Upper lobe of left lung (tissue), 4 donors: Measurements from ENCODE around the gene ICAM1.

ENCODE experiments used
- POLR2A ChIP-seq, 4 donors: fragments of 450-650 bp; IDR thresholded peaks; one replicate each; pipeline ENCODE4 v1.5.1; 2016 to 2017; ENCODE audit warnings: antibody characterized with exemption in 4 of 4, mild to moderate bottlenecking in 2 of 4
- POLR2AphosphoS5 ChIP-seq, 2 donors: sonication (generic); formaldehyde crosslinking; IDR thresholded peaks; one replicate each; pipeline ENCODE4 v1.5.1; 2017; ENCODE audit warnings: antibody characterized with exemption in 2 of 2
- TF ChIP-seq, protein P1 (sequence below), 6 experiments: fragments of 450-650 bp in 4 of 6; fragments of 200-600 bp in 2 of 6; sonication (generic) in 2 of 6; IDR thresholded peaks; one replicate each; pipeline ENCODE4 v1.5.1; 2016 to 2019; ENCODE audit warnings: antibody characterized with exemption in 6 of 6

GRCh38 chr19:10252707-10253106 lies 18.2 kb upstream of the ICAM1 start:
- TF ChIP-seq, protein P1, sequence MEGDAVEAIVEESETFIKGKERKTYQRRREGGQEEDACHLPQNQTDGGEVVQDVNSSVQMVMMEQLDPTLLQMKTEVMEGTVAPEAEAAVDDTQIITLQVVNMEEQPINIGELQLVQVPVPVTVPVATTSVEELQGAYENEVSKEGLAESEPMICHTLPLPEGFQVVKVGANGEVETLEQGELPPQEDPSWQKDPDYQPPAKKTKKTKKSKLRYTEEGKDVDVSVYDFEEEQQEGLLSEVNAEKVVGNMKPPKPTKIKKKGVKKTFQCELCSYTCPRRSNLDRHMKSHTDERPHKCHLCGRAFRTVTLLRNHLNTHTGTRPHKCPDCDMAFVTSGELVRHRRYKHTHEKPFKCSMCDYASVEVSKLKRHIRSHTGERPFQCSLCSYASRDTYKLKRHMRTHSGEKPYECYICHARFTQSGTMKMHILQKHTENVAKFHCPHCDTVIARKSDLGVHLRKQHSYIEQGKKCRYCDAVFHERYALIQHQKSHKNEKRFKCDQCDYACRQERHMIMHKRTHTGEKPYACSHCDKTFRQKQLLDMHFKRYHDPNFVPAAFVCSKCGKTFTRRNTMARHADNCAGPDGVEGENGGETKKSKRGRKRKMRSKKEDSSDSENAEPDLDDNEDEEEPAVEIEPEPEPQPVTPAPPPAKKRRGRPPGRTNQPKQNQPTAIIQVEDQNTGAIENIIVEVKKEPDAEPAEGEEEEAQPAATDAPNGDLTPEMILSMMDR (IDR thresholded peaks at IDR 0.05) = no peak
- TF ChIP-seq POLR2AphosphoS5 (IDR thresholded peaks at IDR 0.05) (no peak), POLR2A (IDR thresholded peaks at IDR 0.05) (no peak)
